ENCODE data around the gene STAMBP. TPM values are rescaled to one million over a fixed set of nuclear protein-coding genes. Genes with fewer than 3 reads are reported as not detected.

STAMBP gene
- total and polyA plus RNA-seq, 3 experiments from 2014 or later = 47.8 to 71.9 (median 71.7) TPM

DNA sequence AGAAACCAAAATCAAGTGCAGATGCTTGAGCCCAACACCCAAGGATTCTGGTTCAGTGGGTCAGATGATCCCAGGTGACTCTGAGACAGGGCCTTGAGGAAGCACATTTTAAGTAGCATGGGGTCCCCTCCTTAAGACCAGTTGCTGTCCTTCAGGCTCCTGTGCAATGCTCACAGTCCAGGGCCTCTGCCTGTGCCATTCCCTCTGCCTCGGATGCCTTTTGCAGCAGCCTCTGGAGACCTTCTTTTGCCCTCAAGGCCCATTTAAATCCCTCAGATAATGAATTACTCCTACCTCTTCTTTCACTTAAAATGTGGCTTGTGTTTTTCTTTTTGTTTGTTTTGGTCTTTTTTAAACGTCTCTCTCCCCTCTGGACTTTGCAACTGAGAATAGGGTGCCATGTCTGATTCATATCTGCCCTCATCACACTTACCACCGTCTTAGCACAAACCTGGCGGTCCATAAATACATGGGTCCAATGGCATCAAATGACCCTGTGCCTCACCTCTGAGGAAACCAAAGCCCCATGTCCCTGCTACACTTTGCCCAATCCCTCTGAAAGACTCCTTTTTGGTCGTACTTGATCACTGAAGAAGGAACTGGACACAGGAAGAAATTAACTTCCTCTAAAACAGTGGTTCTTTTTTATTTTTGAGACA is 78.2 kb downstream of the STAMBP start:
- peak overlapping the region in 2 of 8 donors; percentile 5 to 70 for H3K27ac Mint-ChIP-seq
- H3K27ac ChIP-seq (ENCODE audit: low read depth, low read length) = no peak overlapping the region
- POLR2A ChIA-PET = no interaction called here

DNA sequence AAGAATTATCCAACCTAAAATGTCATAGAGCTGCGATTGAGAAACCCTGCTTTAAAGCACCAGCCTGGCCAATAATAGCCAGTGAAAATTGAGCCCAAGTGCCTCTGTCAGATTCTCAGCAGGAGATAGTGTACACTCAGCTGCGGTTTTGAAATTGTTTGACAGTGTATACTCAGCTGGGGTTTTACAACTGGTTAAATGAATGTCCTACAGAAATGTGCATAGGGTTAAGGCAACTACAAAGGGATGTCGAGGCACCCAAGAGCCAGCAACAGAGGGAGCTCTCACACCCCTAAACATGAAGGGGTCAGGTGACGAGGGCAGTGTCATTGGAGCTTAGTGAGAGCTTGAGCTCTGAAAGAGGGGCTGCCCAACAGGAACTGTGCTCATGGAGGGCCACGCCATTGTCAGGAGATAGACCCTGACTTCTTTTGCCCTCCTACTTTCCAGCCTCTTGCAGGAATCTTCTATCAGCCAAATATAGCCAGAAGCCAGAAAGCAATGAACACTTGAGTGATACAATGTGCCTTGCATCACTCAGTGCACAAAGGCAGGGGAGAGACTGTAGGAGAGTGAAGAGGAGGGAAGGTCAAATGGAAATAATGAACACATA is 79.2 kb downstream of the STAMBP start:
- Histone ChIP-seq H3K4me3 (ENCODE audit: low read length) (no peak overlapping the region), H3K27ac (ENCODE audit: low read depth, low read length) (no peak overlapping the region), H3K36me3 (ENCODE audit: insufficient read depth, low read length) (no peaks in the 10 kb centered on the region), H3K9me3 (ENCODE audit: low read length) (no peaks in the 10 kb centered on the region), H3K4me1 (ENCODE audit: insufficient read depth, low read length) (no peaks in the 10 kb centered on the region), H3K27me3 (ENCODE audit: insufficient read depth, low read length, poor library complexity, severe bottlenecking) (no peaks in the 10 kb centered on the region)
- Mint-ChIP-seq H3K4me3 (no peak overlapping the region), H3K9me3 (no peaks in the 10 kb centered on the region), H3K4me1 (peaks cover 0 to 3% (median 0%) of the 10 kb centered on the region in 3 donors), H3K27me3 (peaks cover 0 to 2% of the 10 kb centered on the region in 2 donors), H3K36me3 (no peaks in the 10 kb centered on the region), H3K27ac (peak overlapping the region in 3 of 8 donors; percentile 43 to 66 (median 63))
- DNase-seq = peak; percentile 16 to 69 (median 35)
- CTCF ChIA-PET = interaction anchor here (0.6 to 2.3 kb wide), 11 partner anchors 9 to 264 kb away, joined by 3 to 18 read pairs (median 4); partner anchors contain the start of genes BOLA3 and TET3
- POLR2A ChIA-PET = no interaction called here

More for the DNA sequence above, 78.2 kb downstream of the STAMBP start:
- no peaks in the 10 kb centered on the region for H3K36me3 ChIP-seq (ENCODE audit: insufficient read depth, low read length)
- H3K27me3 ChIP-seq (ENCODE audit: insufficient read depth, low read length, poor library complexity, severe bottlenecking) = no peaks in the 10 kb centered on the region
- H3K4me1 ChIP-seq (ENCODE audit: insufficient read depth, low read length) = no peaks in the 10 kb centered on the region
- H3K4me3 ChIP-seq (ENCODE audit: low read length) = no peak overlapping the region
- H3K4me3 Mint-ChIP-seq = no peak overlapping the region
- H3K27me3 Mint-ChIP-seq = peaks cover 2 to 6% of the 10 kb centered on the region in 2 donors
- H3K9me3 ChIP-seq (ENCODE audit: low read length) = no peaks in the 10 kb centered on the region
- H3K4me1 Mint-ChIP-seq = peaks cover 0 to 3% (median 0%) of the 10 kb centered on the region in 3 donors
- no peak for DNase-seq
- peaks cover 0 to 1% (median 0%) of the 10 kb centered on the region in 3 donors for H3K36me3 Mint-ChIP-seq
- CTCF ChIA-PET = interaction anchor here (1.1 to 1.4 kb wide), 4 partner anchors 23 to 265 kb away, joined by 3 to 5 read pairs (median 3); no protein-coding TSS in a partner anchor
- no peaks in the 10 kb centered on the region for H3K9me3 Mint-ChIP-seq

DNA sequence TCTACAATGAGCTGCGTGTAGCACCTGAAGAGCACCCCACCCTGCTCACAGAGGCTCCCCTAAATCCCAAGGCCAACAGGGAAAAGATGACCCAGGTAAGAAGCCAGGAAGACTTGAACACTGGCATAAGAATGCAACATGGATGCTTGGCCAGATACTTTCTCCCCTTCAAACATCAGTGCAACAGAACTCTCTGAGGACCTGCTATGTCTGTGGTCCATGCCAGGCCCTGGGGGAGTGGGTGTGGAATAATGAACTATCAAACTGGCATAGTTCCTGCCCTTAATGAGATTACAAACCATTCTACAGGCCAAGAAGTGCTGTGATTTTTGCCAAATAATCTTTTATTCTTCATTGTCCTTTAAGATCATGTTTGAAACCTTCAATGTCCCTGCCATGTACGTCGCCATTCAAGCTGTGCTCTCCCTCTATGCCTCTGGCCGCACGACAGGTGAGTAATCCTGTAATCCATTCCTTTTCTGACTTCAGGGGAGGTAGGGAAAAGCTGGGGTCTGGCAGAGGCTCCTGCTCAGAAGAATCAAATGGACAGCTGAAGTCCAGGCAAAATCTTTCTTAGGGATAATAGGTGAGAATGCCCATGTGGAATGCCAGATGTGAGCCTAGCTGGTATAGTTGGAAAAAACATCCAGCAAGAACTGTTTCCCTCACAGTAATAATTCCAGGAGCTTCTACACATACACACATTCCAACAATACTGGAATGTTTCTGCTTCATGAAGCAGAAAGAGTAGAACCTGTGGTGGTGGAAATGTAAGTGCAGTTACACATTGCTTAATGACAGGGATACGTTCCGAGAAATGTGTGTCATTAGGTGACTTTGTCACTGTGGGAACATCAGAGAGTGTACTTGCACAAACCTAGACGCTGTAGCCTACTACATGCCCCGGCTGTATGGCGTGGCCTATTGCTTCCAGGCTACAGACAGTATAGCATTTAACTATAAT is 80.2 kb downstream of the STAMBP start:
- Mint-ChIP-seq H3K27me3 (peaks cover 0 to 2% of the 10 kb centered on the region in 2 donors), H3K9me3 (no peaks in the 10 kb centered on the region), H3K36me3 (no peaks in the 10 kb centered on the region), H3K27ac (no peak overlapping the region), H3K4me1 (peaks cover 0 to 3% (median 0%) of the 10 kb centered on the region in 3 donors), H3K4me3 (no peak overlapping the region)
- POLR2A ChIA-PET = no interaction called here
- Histone ChIP-seq H3K27me3 (ENCODE audit: insufficient read depth, low read length, poor library complexity, severe bottlenecking) (no peaks in the 10 kb centered on the region), H3K4me3 (ENCODE audit: low read length) (no peak overlapping the region), H3K36me3 (ENCODE audit: insufficient read depth, low read length) (no peaks in the 10 kb centered on the region), H3K4me1 (ENCODE audit: insufficient read depth, low read length) (no peaks in the 10 kb centered on the region), H3K27ac (ENCODE audit: low read depth, low read length) (no peak overlapping the region), H3K9me3 (ENCODE audit: low read length) (no peaks in the 10 kb centered on the region)
- no peak for DNase-seq
- CTCF ChIA-PET = interaction anchor here (0.6 to 2.3 kb wide), 6 partner anchors 10 to 250 kb away, joined by 3 to 18 read pairs (median 4); partner anchors contain the start of genes BOLA3 and TET3

DNA sequence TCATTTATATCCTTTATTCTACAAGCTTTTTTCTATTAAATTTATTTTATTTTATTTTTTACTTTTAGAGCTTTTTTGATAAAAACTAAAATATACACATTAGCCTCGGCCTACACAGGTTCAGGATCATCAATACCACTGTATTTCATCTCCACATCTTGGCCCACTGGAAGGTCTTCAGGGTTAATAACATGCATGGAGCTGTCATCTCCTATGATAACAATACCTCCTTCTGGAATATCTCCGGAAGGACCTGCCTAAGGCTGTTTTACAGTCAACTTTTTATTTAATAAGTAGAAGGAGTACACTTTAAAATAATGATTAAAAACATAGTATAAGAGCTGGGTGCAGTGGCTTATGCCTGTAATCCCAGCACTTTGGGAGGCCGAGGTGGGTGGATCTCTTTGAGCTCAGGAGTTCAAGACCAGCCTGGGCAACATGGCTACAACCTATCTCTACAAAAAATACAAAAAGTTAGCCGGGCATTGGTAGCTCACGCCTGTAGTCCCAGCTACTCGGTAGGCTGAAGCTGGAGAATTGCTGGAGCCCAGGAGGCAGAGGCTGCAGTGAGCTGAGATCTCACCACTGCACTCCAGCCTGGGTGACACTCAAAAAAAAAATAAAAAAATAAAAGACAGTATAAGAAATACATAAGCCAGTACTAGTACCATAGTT is 82.2 kb downstream of the STAMBP start:
- H3K9me3 ChIP-seq (ENCODE audit: low read length) = no peaks in the 10 kb centered on the region
- H3K4me3 ChIP-seq (ENCODE audit: low read length) = no peak overlapping the region
- Mint-ChIP-seq H3K27ac (no peak overlapping the region), H3K4me1 (peaks cover 0 to 3% (median 0%) of the 10 kb centered on the region in 3 donors), H3K9me3 (no peaks in the 10 kb centered on the region), H3K27me3 (peaks cover 2 to 4% of the 10 kb centered on the region in 2 donors), H3K36me3 (no peaks in the 10 kb centered on the region), H3K4me3 (no peak overlapping the region)
- POLR2A ChIA-PET = no interaction called here
- no peak for DNase-seq
- no peaks in the 10 kb centered on the region for H3K4me1 ChIP-seq (ENCODE audit: insufficient read depth, low read length)
- no peaks in the 10 kb centered on the region for H3K27me3 ChIP-seq (ENCODE audit: insufficient read depth, low read length, poor library complexity, severe bottlenecking)
- no peaks in the 10 kb centered on the region for H3K36me3 ChIP-seq (ENCODE audit: insufficient read depth, low read length)
- no peak overlapping the region for H3K27ac ChIP-seq (ENCODE audit: low read depth, low read length)
- CTCF ChIA-PET = interaction anchor here (1.4 to 1.5 kb wide), 2 partner anchors 76 to 194 kb away, joined by 4 to 5 read pairs; no protein-coding TSS in a partner anchor

DNA sequence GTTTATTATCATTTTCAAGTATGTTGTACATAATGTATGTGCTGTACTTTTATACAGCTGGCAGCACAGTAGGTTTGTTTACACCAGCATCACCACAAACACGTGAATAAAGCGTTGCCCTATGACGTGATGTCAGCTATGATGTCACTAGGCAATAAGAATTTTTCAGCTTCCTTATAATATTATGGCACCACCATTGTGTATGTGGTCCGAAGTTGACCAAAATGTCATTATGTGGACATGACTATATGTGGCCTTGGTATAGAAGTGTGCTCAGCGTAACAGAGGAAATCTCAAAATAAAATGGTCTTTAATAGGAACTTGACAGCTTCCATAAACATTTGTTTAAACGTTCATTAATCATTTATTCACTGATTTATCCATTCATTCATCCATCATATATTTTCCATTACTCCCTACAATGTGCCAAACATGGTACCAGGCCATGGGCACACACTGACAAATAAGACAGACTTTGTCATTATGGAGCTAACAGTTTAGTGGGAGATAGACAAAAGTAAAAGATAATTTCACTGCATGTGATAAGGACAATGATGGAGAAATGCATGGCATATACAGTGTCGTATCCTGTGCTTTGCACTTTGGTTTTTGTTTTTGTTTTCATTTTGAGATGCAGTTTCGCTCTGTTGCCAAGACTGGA is 82.9 kb downstream of the STAMBP start:
- H3K4me1 ChIP-seq (ENCODE audit: insufficient read depth, low read length) = no peaks in the 10 kb centered on the region
- Mint-ChIP-seq H3K4me3 (no peak overlapping the region), H3K27ac (no peak overlapping the region), H3K27me3 (peaks cover 2 to 4% of the 10 kb centered on the region in 2 donors), H3K4me1 (peaks cover 0 to 3% (median 0%) of the 10 kb centered on the region in 3 donors), H3K9me3 (no peaks in the 10 kb centered on the region), H3K36me3 (no peaks in the 10 kb centered on the region)
- H3K36me3 ChIP-seq (ENCODE audit: insufficient read depth, low read length) = no peaks in the 10 kb centered on the region
- ChIA-PET CTCF (no interaction called here), POLR2A (no interaction called here)
- DNase-seq = no peak
- no peaks in the 10 kb centered on the region for H3K9me3 ChIP-seq (ENCODE audit: low read length)
- H3K4me3 ChIP-seq (ENCODE audit: low read length) = no peak overlapping the region
- H3K27ac ChIP-seq (ENCODE audit: low read depth, low read length) = no peak overlapping the region
- no peaks in the 10 kb centered on the region for H3K27me3 ChIP-seq (ENCODE audit: insufficient read depth, low read length, poor library complexity, severe bottlenecking)

DNA sequence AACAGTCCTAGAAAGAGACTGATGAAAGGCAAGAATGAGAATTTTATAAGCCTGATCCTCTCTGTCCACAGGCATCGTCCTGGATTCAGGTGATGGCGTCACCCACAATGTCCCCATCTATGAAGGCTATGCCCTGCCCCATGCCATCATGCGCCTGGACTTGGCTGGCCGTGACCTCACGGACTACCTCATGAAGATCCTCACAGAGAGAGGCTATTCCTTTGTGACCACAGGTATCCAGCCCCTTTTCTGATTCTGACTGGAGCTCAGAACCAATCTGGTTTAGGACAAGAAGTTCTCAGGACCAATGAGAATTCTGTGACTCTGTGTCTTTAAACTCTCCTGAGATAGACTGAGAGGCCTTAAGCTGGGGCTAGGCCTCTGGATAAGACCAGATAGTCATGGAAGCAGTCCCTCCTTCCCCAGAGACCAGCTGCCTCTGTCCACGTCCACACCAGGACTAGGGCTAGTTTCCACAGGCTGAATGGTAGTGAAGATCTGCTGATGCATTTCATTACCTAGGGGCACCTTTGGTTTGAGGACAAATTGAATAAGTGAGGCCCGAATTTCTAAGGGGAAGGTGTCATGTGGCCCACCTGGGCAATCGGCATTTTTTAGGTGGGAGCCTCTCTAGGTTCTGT is 84.8 kb downstream of the STAMBP start:
- no peaks in the 10 kb centered on the region for H3K4me1 ChIP-seq (ENCODE audit: insufficient read depth, low read length)
- Mint-ChIP-seq H3K4me1 (no peaks in the 10 kb centered on the region), H3K27ac (no peak overlapping the region), H3K9me3 (no peaks in the 10 kb centered on the region), H3K4me3 (no peak overlapping the region), H3K27me3 (peaks cover 0 to 8% of the 10 kb centered on the region in 2 donors), H3K36me3 (no peaks in the 10 kb centered on the region)
- CTCF ChIA-PET = no interaction called here
- no peaks in the 10 kb centered on the region for H3K9me3 ChIP-seq (ENCODE audit: low read length)
- H3K36me3 ChIP-seq (ENCODE audit: insufficient read depth, low read length) = no peaks in the 10 kb centered on the region
- POLR2A ChIA-PET = no interaction called here
- no peak overlapping the region for H3K4me3 ChIP-seq (ENCODE audit: low read length)
- no peaks in the 10 kb centered on the region for H3K27me3 ChIP-seq (ENCODE audit: insufficient read depth, low read length, poor library complexity, severe bottlenecking)
- H3K27ac ChIP-seq (ENCODE audit: low read depth, low read length) = no peak overlapping the region
- DNase-seq = no peak

DNA sequence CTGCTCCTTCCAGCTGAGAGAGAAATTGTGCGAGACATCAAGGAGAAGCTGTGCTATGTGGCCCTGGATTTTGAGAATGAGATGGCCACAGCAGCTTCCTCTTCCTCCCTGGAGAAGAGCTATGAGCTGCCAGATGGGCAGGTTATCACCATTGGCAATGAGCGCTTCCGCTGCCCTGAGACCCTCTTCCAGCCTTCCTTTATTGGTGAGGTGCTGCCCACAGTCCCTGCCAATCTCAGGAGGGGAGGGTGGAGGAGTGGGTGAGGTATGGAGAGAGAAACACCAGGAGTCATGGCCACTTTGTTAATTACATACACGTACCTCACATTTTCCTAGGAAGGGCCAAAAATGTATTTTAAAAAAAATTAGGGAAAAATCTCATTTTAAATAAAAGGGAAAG is 85.9 kb downstream of the STAMBP start:
- Histone ChIP-seq H3K4me3 (ENCODE audit: low read length) (no peak overlapping the region), H3K9me3 (ENCODE audit: low read length) (no peaks in the 10 kb centered on the region), H3K27ac (ENCODE audit: low read depth, low read length) (no peak overlapping the region), H3K4me1 (ENCODE audit: insufficient read depth, low read length) (no peaks in the 10 kb centered on the region), H3K27me3 (ENCODE audit: insufficient read depth, low read length, poor library complexity, severe bottlenecking) (no peaks in the 10 kb centered on the region), H3K36me3 (ENCODE audit: insufficient read depth, low read length) (no peaks in the 10 kb centered on the region)
- H3K27ac Mint-ChIP-seq = no peak overlapping the region
- DNase-seq = no peak
- peaks cover 0 to 8% of the 10 kb centered on the region in 2 donors for H3K27me3 Mint-ChIP-seq
- ChIA-PET POLR2A (no interaction called here), CTCF (interaction anchor here (0.6 kb wide), 1 partner anchor 46 kb away, joined by 3 read pairs; no protein-coding TSS in a partner anchor)
- no peaks in the 10 kb centered on the region for H3K9me3 Mint-ChIP-seq
- H3K4me1 Mint-ChIP-seq = no peaks in the 10 kb centered on the region
- no peaks in the 10 kb centered on the region for H3K36me3 Mint-ChIP-seq
- no peak overlapping the region for H3K4me3 Mint-ChIP-seq

Data from CD8-positive, alpha-beta memory T cell (primary cell).